Mucosa of descending colon (tissue), 3 donors: ENCODE results near the gene IGF2BP3. TPM values are rescaled to one million over a fixed set of nuclear protein-coding genes. Genes with fewer than 3 reads are reported as not detected.

ENCODE experiments used
- ATAC-seq: fragments of 200-7000 bp; cut with Tn5 transposase; one replicate; pipeline ENCODE4 v1.9.1; 2020; ENCODE audit warnings: mild to moderate bottlenecking, moderate library complexity
- DNase-seq, 3 donors: peaks; one replicate each; pipeline ENCODE4 v3.0.0-alpha.2; 2020
- H3K36me3 ChIP-seq: fragments of 200-600 bp; one replicate; pipeline ENCODE4 v1.8.0; 2021; ENCODE audit warnings: low read depth, mild to moderate bottlenecking
- H3K4me1 ChIP-seq: fragments of 200-600 bp; one replicate; pipeline ENCODE4 v1.8.0; 2021; ENCODE audit warnings: low read depth, mild to moderate bottlenecking
- H3K4me3 ChIP-seq: fragments of 200-600 bp; one replicate; pipeline ENCODE4 v1.8.0; 2021; ENCODE audit warnings: mild to moderate bottlenecking
- H3K9me3 ChIP-seq: fragments of 200-600 bp; one replicate; pipeline ENCODE4 v1.8.0; 2021; ENCODE audit warnings: mild to moderate bottlenecking
- CTCF ChIP-seq: fragments of 200-600 bp; IDR thresholded peaks from one replicate; pipeline ENCODE4 v1.8.0; 2022; ENCODE audit warnings: antibody characterized with exemption, mild to moderate bottlenecking
- intact Hi-C, 2 donors: fragments of 100-400 bp; cut with DNase I in 1 of 2; cut with micrococcal nuclease in 1 of 2; formaldehyde crosslinking; loops; one replicate each; pipeline versions ENCODE4 v1.11.0 to v1.11.1; 2022; cut with DNase I, micrococcal nuclease
- total RNA-seq, 3 donors: library from RNA; stranded (reverse); fragmentation: NEBNext Ultra II Directional in 2 of 3; extraction: Animal tissue kit (Norgen Biotek cat#: 25700) in 2 of 3; gene quantifications; one replicate each; pipeline versions ENCODE4 v1.2.1 to v1.2.4, GENCODE V29; 2021 to 2023
- donor health status: DM: no; HTN: no; CAD: no; lungs with moderate emphysema.
- donor health status: DM: no; HTN: no; CAD: no.
- donor health status: DM: no; HTN: yes; CAD: no.

The IGF2BP3 gene
- total RNA-seq, 3 donors from 2014 or later: 0.79 TPM; not detected in 2

DNA sequence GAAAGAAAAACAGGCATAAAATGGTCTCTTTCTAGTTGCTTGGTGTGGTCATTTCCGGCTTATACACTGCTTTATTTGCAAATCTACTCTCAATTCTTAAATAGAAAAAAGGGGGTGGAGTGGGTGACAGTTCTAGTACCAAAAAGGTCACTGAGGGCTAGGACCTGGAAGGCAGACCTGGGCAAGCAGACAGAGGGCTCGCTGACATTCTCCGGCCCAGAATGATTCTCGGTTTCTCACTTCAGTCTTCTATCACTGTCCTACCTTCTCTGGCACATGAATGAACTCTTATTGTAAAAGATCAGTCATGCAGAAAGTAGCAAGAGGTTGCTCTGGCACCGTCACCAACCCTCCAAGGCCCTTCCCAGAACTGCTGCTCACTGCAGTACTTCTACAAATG is 117.1 kb downstream of the IGF2BP3 start:
- intact Hi-C loops: no loop called here
- DNase-seq (no peak), ATAC-seq (no peak)
- H3K36me3 ChIP-seq: no peaks in the 10 kb centered on the region
- H3K4me1 ChIP-seq: no peaks in the 10 kb centered on the region
- H3K9me3 ChIP-seq: no peaks in the 10 kb centered on the region
- no peak overlapping the region for H3K4me3 ChIP-seq
- no peak for TF ChIP-seq CTCF

DNA sequence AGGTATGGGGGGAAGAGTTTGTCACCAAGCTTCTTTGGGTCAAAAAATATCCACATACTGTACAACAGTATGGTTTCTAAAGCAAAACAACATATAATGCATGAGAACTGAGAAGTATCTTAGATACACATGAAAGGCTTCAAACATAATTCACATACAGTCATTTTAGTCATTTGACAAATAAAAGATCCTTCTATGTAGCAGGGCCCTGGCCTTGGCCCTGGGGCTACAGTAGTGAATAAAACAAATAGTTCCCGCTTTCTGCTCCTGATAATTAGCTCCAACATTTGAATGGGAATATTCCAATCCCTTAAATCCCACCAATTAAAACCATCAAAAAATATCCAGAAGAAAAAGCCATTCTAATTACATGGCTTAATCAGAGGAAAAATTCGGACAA is 119.8 kb downstream of the IGF2BP3 start:
- intact Hi-C loops: no loop called here
- H3K4me1 ChIP-seq: no peaks in the 10 kb centered on the region
- no peak for ATAC-seq
- TF ChIP-seq CTCF: no peak
- H3K36me3 ChIP-seq: no peaks in the 10 kb centered on the region
- H3K4me3 ChIP-seq: no peak overlapping the region
- no peak for DNase-seq
- H3K9me3 ChIP-seq: no peaks in the 10 kb centered on the region

DNA sequence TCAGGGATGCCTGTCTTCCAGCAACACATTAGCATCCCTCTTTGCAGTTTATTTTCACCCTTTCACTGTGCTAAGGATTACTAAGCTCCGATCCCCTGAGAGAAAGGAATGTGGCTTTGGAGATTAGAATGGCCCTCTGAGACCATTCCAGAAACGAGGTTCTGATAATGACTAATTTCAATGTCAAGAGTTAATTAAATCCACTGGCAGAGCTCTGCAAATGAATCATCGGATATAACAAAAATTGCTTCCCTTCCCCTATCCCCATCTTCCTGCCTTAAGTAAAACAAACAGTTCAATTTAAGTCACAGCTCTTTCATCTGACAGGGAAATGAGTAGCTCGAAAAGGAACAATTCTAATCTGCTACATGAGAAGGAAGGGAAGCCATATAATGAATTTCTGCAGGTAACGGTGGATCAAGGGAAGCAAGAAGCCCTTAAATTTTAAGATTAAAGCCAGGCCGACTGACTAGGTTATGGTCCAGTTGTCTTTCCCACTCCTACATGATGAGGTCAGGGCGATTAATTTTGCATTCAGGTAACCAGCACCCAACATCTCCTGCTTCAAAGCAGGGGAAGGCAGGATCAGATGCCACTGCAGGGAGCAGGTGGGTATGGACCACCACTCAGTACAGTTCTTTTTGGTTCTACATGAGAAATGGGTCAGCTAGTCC is 120.7 kb downstream of the IGF2BP3 start:
- DNase-seq (no peak), ATAC-seq (no peak)
- Histone ChIP-seq H3K36me3 (no peaks in the 10 kb centered on the region), H3K9me3 (no peaks in the 10 kb centered on the region), H3K4me3 (no peak overlapping the region), H3K4me1 (no peaks in the 10 kb centered on the region)
- TF ChIP-seq CTCF: no peak
- intact Hi-C loops: no loop called here

- ATAC-seq (no peak), DNase-seq (no peak)
- intact Hi-C loops: no loop called here
- Histone ChIP-seq H3K4me3 (no peak overlapping the region), H3K9me3 (no peaks in the 10 kb centered on the region), H3K36me3 (no peaks in the 10 kb centered on the region), H3K4me1 (no peaks in the 10 kb centered on the region)
- no peak for TF ChIP-seq CTCF
These were observed 122.6 kb downstream of the IGF2BP3 start for GRCh38 chr7:23347682-23348180.

- TF ChIP-seq CTCF: no peak
- H3K4me1 ChIP-seq: no peaks in the 10 kb centered on the region
- no peaks in the 10 kb centered on the region for H3K36me3 ChIP-seq
- no peak for DNase-seq
- no peak overlapping the region for H3K4me3 ChIP-seq
- H3K9me3 ChIP-seq: no peaks in the 10 kb centered on the region
- intact Hi-C loops: no loop called here
- ATAC-seq: no peak
These were observed 123.1 kb downstream of the IGF2BP3 start for GRCh38 chr7:23347033-23347681.
